HG03025 (cell line): ENCODE measurements around the gene FAXDC2.

Experiments
- ATAC-seq: cut with Tn5 transposase; IDR thresholded peaks from one replicate; pipeline ENCODE4 v1.9.1; 2021; ENCODE audit warnings: mild to moderate bottlenecking, moderate library complexity; ENCODE audit not compliant: unreplicated experiment, low FRiP score

The FAXDC2 gene

GRCh38 chr5:154863291-154864080 lies 13.1 kb upstream of the FAXDC2 start:
- no peak for ATAC-seq

GRCh38 chr5:154862766-154863165 lies 12.4 kb upstream of the FAXDC2 start:
- no peak for ATAC-seq

- ATAC-seq = no peak
Observed at GRCh38 chr5:154861946-154862345, 11.5 kb upstream of the FAXDC2 start.

- ATAC-seq = no peak
Observed at GRCh38 chr5:154860765-154861164, 10.4 kb upstream of the FAXDC2 start.

- no peak for ATAC-seq
Observed at GRCh38 chr5:154860123-154860522, 9.7 kb upstream of the FAXDC2 start.

- ATAC-seq = no peak
Observed at GRCh38 chr5:154858972-154859871, 8.8 kb upstream of the FAXDC2 start.

- ATAC-seq = peak; percentile 61
Observed at GRCh38 chr5:154858297-154858971, 8.0 kb upstream of the FAXDC2 start, which contains the start of gene CNOT8. TSS of gene CNOT8 (plus strand) at chr5:154858627. CDS start at chr5:154863279, 4,652 bp downstream.

GRCh38 chr5:154857530-154858296 lies 7.3 kb upstream of the FAXDC2 start:
- ATAC-seq = peak; percentile 58

GRCh38 chr5:154851351-154851750 lies 948 bp upstream of the FAXDC2 start:
- ATAC-seq = no peak

GRCh38 chr5:154849791-154850201 lies 607 bp downstream of the FAXDC2 start:
- ATAC-seq = no peak

GRCh38 chr5:154849264-154849785 lies 1.1 kb downstream of the FAXDC2 start:
- ATAC-seq = no peak

- ATAC-seq = no peak
Observed at GRCh38 chr5:154844809-154845208, 5.6 kb downstream of the FAXDC2 start.

GRCh38 chr5:154842689-154843530 lies 7.5 kb downstream of the FAXDC2 start:
- ATAC-seq = no peak

- ATAC-seq = no peak
Observed at GRCh38 chr5:154841273-154841661, 9.1 kb downstream of the FAXDC2 start.

GRCh38 chr5:154840435-154841272 lies 9.7 kb downstream of the FAXDC2 start:
- ATAC-seq = no peak

GRCh38 chr5:154837009-154837901 lies 13.1 kb downstream of the FAXDC2 start:
- ATAC-seq = no peak

GRCh38 chr5:154836225-154836624 lies 14.2 kb downstream of the FAXDC2 start:
- ATAC-seq = no peak
